HG02973 (cell line): ENCODE measurements around the gene KDM6A.
"Not testable (repeated sequence)": the region's sequence is repeated elsewhere in the genome, so short reads cannot be mapped to it uniquely, and the experiment has no call there.

Experiments
- ATAC-seq: cut with Tn5 transposase; IDR thresholded peaks from one replicate; pipeline ENCODE4 v1.9.1; 2021; ENCODE audit warnings: moderate library complexity; ENCODE audit not compliant: unreplicated experiment

The KDM6A gene

GRCh38 chrX:44957848-44958247, 84.9 kb downstream of the KDM6A start:
- ATAC-seq: no peak

GRCh38 chrX:44958480-44958879, 85.5 kb downstream of the KDM6A start:
- no peak for ATAC-seq

DNA sequence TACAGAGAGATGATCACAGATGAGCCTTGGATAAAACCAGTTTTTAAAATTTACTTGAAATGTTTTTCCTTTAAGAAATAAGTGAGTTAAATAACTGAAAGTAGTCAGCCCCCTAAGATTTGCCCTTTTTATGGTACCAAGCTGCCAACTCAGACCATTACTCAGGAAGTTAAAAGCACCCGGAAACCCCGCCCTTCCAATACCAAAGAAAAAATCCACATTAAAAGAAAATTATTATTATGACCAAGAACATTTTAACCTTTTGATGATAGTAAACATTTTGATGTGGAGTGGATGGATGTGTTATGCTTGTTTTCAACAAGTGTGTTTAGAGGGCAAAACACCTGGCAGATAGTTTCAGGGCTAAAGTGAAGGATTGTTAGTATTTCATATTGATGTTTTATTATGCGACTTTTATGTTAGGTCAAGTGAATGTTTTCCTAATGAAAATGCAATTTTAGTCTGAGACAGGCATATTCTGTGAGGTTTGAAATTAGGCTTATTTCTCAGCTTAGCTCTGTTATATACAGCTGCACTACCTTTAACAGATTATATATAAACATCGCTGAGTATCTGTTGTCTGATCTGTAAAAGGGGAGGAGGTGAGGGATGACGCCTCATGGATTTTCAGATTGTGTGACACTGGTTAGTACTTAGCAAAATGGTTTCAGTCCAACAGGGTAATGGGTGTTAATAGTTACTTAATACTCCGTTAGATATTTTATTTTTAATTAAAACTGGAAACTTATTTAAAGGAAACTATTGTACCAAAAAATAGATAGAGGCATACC, 89.0 kb downstream of the KDM6A start:
- ATAC-seq: no peak

- no peak for ATAC-seq
These were observed 90.0 kb downstream of the KDM6A start for GRCh38 chrX:44962944-44963343.

- no peak for ATAC-seq
These were observed 94.2 kb downstream of the KDM6A start for GRCh38 chrX:44967221-44967620.

- ATAC-seq: no peak
These were observed 97.7 kb downstream of the KDM6A start for GRCh38 chrX:44970709-44971108.

DNA sequence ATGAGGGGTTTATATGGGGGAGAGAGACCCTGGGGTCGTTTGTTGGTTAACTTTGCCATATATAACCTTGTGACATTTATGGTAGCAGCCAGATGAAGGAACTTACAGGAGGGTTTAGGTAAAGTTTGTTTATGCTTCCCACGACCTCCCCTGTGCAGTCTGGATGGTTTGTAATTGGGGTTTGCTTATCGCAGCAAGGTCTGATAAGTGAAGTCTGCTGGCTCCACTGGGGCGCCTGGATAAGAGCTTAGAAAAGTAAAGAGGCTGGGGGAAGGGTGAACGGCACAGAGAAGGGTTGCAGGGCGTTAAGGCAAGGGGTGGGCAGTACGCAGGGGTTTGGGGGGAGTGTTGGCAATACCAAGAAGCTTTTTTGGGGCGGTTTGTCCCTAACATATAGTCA, 98.7 kb downstream of the KDM6A start:
- ATAC-seq: no peak

GRCh38 chrX:44972132-44972531, 99.1 kb downstream of the KDM6A start:
- no peak for ATAC-seq

- ATAC-seq: no peak
These were observed 100.5 kb downstream of the KDM6A start for GRCh38 chrX:44973420-44973932.

DNA sequence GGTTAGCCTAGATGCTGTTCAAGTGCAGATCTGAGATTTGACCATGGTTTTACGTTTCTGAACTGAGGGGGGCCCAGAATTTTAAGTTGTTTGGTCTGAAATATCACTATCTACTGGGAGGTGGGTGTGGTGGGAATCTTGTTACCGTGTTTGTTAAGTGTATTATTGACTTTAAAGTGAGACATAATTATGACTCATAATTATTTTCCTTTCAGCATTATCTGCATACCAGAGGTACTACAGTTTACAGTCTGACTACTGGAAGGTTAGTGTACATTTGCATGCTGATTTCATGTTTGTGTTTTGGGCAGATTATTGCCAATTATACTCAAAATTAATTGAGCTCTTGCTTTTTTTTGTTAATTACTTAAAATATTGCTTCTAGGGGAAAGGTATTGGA, 101.5 kb downstream of the KDM6A start:
- no peak for ATAC-seq

GRCh38 chrX:44975666-44976263, 102.8 kb downstream of the KDM6A start:
- ATAC-seq: no peak

GRCh38 chrX:44978976-44979375, 106.0 kb downstream of the KDM6A start:
- ATAC-seq: no peak

DNA sequence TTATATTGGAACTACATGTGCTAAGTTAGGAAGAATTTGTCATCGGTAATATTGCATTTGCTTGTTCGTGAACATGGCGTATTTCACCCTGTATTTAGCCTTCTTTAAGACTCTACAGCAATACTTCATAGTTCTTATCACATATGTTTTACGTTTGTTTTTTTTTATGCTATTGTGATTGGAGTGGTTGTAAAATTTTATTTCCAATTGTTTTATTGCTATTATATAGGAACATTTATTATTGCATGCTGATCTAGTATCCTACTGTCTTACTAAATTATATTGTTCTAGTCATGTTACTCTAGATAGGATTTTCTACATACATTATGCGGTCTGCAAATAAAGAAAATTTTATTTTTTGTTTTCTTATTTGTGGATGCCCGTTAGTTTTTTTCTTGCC, 107.4 kb downstream of the KDM6A start:
- no peak for ATAC-seq

DNA sequence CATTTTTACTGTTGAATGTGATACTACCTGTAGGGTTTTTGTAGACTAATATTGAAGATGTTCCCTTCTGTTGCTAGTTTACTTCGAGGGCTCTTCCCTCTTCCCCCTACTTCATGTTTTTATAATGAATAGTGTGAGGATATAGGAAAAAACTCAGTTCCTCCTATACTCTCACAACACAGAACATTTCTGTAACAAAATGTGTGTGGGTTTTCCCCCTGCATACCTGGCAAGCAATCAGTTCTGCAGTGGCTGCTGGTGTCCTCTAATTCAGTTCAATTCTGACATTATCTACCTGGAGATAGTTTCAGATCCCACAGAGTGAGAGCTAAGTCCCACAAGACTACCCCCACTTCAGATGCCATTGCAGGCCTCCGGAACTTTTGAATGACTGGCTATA, 107.9 kb downstream of the KDM6A start:
- ATAC-seq: no peak

DNA sequence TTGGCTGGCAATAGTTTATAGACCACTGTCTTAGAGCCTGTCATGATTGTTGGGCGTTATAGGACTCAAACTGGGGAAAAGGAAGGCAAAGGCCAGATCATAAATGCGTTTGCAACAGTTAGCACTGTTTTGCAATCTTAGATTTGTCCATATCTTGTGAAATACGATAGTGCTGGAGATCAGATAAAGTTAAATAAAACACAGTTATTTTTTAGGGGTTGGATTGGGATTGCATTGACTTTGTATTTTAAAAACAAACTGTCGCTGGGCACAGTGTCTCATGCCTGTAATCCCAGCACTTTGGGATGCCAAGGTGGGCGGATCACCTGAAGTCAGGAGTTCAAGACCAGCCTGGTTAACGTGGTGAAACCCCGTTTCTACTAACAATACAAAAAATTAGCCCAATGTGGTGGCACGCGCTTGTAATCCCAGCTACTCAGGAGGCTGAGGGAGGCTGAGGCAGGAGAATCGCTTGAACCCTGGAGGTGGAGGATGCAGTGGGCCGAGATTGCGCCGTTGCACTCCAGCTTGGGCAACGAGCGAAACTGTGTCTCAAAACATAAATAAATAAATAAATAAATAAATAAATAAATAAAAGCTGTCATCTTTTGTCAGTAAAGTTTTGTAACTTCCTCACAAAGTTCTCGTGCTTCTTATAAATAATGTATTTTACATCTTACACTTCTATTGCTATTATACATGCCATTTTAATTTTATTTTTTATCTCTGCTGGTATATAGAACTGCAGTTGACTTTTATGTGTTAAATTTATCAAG, 117.2 kb downstream of the KDM6A start:
- ATAC-seq: no peak

DNA sequence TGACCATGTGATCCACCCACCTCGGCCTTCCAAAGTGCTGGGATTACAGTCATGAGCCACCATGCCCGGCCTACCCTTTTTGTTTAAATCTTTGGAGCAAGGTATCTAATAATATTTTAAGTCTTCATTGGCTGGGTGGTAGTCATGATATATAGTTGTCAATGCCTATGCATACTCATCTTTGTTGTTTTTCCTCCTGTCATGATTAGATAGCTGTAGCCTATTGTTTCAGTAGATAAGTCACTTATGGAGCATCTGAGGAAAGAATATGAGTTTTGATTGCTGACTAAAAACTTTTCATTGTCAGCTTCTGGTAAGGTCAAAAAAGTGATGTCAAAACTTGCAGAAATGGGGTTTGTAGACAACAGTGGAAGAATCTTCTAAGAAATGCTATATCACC, 119.8 kb downstream of the KDM6A start:
- no peak for ATAC-seq

DNA sequence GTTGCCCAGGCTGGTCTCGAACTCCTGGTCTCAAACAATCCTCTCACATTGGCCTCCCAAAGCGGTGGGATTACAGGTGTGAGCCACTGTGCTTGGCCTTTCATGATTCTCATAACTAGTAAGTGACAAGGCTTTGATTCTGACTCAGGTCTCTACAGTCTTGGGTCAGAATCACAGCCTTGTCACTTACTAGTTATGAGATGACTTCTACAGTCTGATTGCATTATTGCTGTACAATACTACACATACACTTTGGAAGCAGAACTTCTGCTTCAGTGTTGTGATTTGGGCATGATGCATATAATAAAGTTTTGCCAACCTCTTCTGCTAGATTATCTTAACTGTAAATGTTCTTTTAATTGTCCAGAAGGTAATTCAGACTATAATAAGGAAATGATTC, 123.3 kb downstream of the KDM6A start:
- no peak for ATAC-seq

DNA sequence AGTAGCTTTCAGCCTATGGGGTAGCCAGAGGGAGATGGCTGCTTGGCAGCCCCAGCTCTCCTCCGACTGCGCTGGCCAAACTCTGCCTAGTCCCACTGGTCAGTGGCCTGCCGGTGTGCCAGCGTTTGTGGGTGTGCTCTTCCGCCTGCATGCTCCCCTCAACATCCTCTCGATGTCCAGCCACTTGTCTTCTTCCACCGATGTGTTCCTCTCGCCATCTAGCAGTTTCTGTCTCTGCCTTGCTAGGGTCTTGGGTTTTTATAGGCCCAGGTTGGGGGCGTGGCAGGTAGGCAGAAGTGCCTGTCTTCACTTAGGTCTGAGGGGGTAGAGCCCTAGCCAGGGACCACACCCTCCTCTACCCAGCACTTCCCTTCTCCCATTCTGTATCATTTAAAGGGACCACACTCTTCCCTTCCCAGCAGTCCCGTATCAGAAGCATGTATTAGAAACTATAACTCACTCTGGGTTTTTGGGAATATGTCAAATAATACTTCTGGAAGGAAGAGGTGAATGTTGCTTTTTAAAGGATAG, 124.4 kb downstream of the KDM6A start:
- no peak for ATAC-seq

- no peak for ATAC-seq
These were observed 124.9 kb downstream of the KDM6A start for GRCh38 chrX:44997888-44998287.

DNA sequence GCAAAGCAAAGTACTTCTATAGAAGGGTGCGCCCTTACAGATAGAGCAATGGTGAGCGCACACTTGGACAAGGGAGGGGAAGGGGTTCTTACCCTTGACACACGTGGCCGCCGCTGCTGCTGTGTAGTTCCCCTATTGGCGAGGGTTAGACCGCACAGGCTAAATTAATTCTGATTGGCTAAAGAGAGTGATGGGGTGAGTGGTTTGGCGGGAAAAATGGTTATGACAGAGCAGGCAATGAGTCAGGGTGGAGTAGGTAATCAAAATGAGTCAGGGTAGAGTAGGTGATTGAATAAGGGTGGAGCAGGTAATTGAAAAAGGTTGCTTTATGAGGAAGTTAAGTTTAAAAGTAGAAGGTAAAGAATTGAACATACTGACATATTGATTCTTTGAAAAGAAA, 126.2 kb downstream of the KDM6A start:
- ATAC-seq: not testable (repeated sequence)

DNA sequence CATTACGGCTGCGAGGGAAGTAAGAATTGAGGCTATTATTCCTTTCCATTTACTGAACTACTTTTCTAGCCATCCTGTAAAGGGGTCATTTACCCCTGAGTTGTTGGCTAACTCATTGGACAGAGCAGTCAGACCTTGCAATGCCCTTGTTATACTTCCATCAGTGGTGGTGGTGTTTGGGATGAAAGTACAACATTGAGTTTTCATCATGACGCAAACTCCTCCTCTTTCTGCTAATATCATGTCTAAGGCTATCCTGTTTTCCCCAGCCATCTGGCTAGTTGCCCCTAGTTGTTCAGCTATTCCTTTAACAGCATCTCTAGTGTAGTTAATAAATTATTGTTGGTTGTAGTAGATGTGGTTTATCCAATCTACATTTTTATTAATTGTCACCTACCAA, 126.9 kb downstream of the KDM6A start:
- not testable (repeated sequence) for ATAC-seq

- ATAC-seq: no peak
These were observed 128.1 kb downstream of the KDM6A start for GRCh38 chrX:45001048-45001447.
